ENCODE data around the gene ATG9B. TPM values are rescaled to one million over a fixed set of nuclear protein-coding genes. Genes with fewer than 3 reads are reported as not detected.
A peak's percentile ranks its signal among the peaks of the same experiment; 100 is the strongest.

The ATG9B gene
- polyA plus RNA-seq, 1 donor from 2014 or later = 11.2 TPM

DNA sequence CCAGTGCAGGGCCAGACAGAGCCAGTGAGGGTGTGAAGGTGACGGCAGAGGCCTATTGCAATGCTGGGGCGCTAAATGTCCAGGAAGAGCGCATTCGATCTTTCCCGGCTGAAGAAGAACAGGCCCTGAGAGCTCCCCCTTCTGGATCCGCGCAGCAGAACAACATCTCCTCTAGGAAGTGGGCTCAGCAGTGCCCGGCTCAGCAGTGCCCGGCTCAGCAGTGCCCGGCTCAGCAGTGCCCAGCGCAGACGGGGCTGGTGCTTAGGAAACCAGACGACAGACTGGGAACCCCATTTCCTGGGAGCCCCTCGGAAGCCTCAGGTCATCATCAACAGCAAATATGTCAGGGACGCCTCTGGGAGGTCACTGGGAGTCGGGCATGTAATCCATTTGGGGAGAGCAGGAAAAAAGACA lies 38.2 kb downstream of the ATG9B start:
- peaks cover 5 to 14% (median 14%) of the 10 kb centered on the region in 3 donors for H3K9me3 Mint-ChIP-seq
- H3K27ac Mint-ChIP-seq = peak overlapping the region in 2 of 3 donors; percentile 81 to 92
- H3K27me3 Mint-ChIP-seq = peaks cover 47% of the 10 kb centered on the region
- H3K4me3 Mint-ChIP-seq = no peak overlapping the region
- H3K36me3 Mint-ChIP-seq = no peaks in the 10 kb centered on the region
- peaks cover 6 to 20% (median 9%) of the 10 kb centered on the region in 3 donors for H3K4me1 Mint-ChIP-seq

DNA sequence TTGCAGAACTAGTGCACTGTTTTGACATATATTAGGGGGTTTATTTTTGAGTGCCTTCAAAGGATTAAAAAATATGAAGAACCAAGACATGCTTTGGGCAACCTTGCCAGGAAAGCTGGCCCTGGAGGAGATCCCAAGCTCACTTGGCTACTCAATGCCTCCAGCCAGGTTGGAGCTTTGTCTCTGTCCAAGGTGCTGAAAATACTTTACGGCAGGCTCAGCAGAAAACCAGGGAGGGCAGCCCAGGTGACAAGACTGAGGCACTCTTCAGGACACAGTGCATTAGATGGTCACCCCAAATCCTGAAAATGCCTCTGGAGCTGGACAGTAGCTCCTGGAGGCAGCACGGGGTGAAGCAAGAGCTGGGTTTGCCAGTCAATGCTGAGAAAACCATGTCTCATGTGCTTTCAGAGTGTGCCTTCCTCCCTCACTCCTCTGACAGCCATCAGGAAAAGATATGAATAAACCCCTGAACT lies 40.4 kb downstream of the ATG9B start:
- Mint-ChIP-seq H3K4me1 (peaks cover 6 to 20% (median 9%) of the 10 kb centered on the region in 3 donors), H3K9me3 (no peaks in the 10 kb centered on the region), H3K36me3 (no peaks in the 10 kb centered on the region), H3K4me3 (peak overlapping the region in 1 of 4 donors; percentile 44), H3K27ac (no peak overlapping the region), H3K27me3 (peaks cover 38% of the 10 kb centered on the region)

DNA sequence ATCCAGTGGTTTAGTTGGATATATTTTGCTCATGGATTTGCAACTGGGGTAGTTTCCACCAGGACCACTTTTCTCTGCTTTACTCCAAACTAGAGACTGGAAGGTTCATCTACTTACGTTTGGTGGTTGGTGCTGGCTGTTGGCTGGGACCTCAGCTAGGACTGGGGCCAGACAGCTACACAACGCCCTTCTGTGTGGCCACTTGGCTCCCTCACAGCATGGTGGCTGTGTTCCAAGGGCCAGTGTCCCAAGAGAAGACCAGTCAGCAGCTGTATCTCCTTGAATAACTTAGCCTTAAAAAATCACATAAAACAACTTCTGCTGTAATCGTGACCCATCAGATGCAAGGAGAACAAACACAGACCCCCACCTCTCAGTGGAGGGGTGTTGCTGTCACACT lies 41.9 kb downstream of the ATG9B start:
- H3K9me3 Mint-ChIP-seq = no peaks in the 10 kb centered on the region
- H3K36me3 Mint-ChIP-seq = no peaks in the 10 kb centered on the region
- H3K27me3 Mint-ChIP-seq = peaks cover 35% of the 10 kb centered on the region
- no peak overlapping the region for H3K4me3 Mint-ChIP-seq
- peak overlapping the region in 1 of 3 donors; percentile 58 for H3K27ac Mint-ChIP-seq
- H3K4me1 Mint-ChIP-seq = peaks cover 5 to 16% (median 7%) of the 10 kb centered on the region in 3 donors

DNA sequence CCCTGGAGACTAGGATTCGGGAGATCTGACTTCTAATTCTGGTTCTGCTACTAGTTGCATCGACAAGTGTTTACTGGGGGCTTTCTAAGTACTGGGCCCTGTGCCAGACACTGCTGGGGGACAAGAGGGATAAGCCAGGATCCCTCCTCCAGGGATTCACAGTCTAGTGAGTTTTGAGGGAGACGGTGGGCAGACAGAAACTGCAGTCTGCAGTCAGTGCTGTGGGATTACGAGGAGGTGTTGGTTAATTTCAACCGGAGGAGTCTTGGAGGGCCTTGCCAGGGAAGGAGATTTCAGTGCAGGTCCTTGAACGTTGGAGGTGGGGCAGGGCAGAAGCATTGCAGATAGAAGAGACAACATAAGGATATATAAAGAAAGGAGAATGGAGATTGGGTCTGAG lies 42.6 kb downstream of the ATG9B start:
- Mint-ChIP-seq H3K27me3 (peaks cover 42% of the 10 kb centered on the region), H3K4me1 (peaks cover 7 to 16% (median 13%) of the 10 kb centered on the region in 3 donors)

DNA sequence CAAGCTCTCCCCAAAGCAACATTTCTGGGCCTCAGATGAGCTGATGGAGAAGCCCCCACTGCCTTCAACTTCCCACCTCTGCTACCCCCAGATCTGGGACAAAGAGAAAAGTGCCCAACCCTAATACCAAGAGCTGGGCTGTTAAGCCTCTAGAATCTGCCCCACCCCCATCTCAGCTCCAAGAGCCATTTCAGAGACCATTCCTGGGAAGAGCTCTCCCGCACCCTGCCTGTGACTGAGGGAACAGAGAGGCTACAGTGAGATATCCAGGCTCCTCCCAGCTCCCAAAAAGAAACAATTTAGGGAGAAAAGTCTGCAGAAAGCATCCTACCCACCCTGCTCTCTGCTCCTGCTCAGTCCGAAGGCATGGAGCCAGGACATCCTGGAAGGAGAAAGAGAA lies 43.6 kb downstream of the ATG9B start:
- H3K27ac Mint-ChIP-seq = no peak overlapping the region
- no peaks in the 10 kb centered on the region for H3K36me3 Mint-ChIP-seq
- H3K27me3 Mint-ChIP-seq = peaks cover 40% of the 10 kb centered on the region
- H3K9me3 Mint-ChIP-seq = peaks cover 0 to 1% (median 0%) of the 10 kb centered on the region in 3 donors
- H3K4me1 Mint-ChIP-seq = peaks cover 7 to 11% (median 10%) of the 10 kb centered on the region in 3 donors
- H3K4me3 Mint-ChIP-seq = no peak overlapping the region

More for the DNA sequence above, 42.6 kb downstream of the ATG9B start:
- Mint-ChIP-seq H3K4me3 (peak overlapping the region in 1 of 4 donors; percentile 9), H3K36me3 (no peaks in the 10 kb centered on the region), H3K9me3 (no peaks in the 10 kb centered on the region), H3K27ac (no peak overlapping the region)

DNA sequence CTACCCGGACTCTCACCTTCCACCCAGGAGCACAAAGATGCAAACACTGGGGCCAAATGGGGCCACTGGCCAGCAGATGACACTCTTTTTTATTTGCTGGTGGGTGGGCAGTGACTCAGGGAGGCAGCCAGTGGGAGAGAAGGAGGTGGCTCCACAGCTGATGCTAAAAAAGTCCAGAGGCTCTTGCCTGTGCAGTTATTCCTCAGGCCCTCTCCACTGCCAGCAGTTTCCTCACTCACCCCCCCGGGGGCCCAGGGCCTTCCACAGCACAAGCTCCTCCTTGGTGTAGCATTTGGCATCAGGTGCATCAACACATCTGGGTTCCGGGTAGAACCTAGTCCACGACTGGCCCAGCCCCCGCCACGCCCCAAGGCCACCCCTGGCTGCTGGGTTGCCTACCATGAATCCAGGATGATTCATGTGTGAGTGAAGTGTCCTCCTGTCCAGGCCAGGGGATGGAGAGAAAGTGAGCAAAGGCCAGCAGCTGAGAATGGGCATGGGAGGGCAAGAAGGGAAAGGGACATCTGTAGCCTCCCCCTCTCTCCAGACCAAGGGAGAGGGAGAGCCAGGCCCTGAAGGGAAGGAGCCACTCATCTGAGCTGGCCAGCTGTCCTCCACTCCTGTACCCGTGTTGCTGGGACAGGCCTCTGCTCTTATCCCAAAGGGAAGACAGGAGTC lies 44.4 kb downstream of the ATG9B start:
- H3K9me3 Mint-ChIP-seq = peaks cover 0 to 1% (median 0%) of the 10 kb centered on the region in 3 donors
- H3K27ac Mint-ChIP-seq = peak overlapping the region in 1 of 3 donors; percentile 39
- H3K4me3 Mint-ChIP-seq = peak overlapping the region in 2 of 4 donors; percentile 55 to 75
- H3K36me3 Mint-ChIP-seq = no peaks in the 10 kb centered on the region
- H3K4me1 Mint-ChIP-seq = peaks cover 8 to 13% (median 10%) of the 10 kb centered on the region in 3 donors
- peaks cover 42% of the 10 kb centered on the region for H3K27me3 Mint-ChIP-seq

DNA sequence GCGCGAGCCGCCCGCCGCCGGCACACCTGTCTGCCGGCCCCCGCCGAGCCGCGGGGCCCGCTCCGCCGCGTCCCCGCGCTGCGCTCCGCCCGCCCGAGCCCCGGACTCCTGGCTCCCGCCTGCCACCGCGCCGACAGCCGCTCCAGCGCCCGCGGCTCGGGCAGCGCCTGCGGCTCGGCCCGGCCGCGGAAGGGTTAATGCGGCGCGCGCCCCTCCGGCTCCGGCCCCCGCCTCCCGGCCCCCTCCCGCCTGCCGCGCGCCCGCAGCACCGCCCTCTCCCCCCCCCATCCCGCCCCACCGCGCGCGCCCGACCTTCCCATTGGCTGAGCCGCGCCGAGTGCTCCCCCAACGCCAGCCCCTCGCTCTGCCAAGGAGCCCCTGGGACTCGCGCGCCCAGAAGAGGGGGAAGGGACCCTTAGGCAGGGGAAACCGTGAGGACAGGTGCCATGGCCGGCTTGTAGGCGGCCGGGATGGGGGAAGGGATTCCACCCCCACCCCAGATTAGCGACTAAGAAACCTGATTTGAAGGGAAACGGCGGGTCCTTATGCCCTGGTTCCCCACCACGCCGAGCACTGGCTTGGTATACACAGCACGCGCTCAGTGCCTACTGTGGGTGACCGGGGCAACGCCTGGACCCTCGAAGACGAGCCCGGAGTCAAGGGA lies 46.0 kb downstream of the ATG9B start, which contains the start of gene KCNH2:
Gene KCNH2, minus strand, starts transcription at position 196 of the 664 bp plus-strand sequence. CDS start 408 bp downstream, outside the sequence.
- H3K36me3 Mint-ChIP-seq = no peaks in the 10 kb centered on the region
- peak within 1 kb of the TSS; percentile 31 to 93 (median 55) for H3K27ac Mint-ChIP-seq
- peaks cover 42% of the 10 kb centered on the region for H3K27me3 Mint-ChIP-seq
- H3K4me1 Mint-ChIP-seq = peaks cover 16 to 24% (median 21%) of the 10 kb centered on the region in 3 donors
- H3K9me3 Mint-ChIP-seq = peaks cover 0 to 1% (median 0%) of the 10 kb centered on the region in 3 donors
- H3K4me3 Mint-ChIP-seq = peak within 1 kb of the TSS; percentile 79 to 92 (median 88)

DNA sequence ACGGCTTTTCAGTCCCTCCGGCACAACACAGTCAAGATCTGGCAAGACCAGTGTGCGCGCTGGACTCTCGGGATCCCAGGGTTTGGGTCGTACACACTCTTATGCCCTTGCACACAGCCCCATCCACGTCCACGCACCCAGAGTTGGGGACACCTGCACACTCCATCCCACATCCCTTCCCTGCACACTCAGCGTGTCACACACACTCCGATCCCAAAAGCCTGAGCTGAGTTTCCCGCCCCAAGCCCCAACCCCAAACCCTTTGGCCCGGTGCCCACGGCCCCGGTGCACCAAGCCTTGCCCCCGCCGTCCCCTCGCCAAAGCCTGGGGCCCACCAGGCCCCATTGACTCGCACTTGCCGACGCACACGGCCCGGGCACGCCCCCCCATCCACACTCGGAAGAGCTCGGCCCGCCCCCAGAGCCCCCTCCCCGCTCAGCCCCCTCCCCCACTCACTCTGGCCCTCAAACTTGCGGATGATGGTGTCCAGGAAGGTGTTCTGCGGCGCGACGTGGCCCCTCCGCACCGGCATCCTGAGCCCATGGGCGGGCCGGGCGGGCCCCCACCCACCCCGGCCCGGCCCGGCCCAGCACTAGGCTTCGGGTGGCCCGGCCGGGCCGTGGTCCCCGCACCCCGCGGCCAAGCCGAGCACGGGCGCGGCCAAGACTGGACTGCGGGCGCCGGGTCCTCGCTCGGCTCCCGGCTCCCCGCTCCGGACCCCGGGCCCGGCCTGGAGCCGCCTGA lies 46.7 kb downstream of the ATG9B start:
- Mint-ChIP-seq H3K36me3 (no peaks in the 10 kb centered on the region), H3K27me3 (peaks cover 35% of the 10 kb centered on the region), H3K9me3 (peaks cover 0 to 1% (median 0%) of the 10 kb centered on the region in 3 donors), H3K4me3 (peak overlapping the region; percentile 75 to 88 (median 81)), H3K4me1 (peaks cover 16 to 28% (median 26%) of the 10 kb centered on the region in 3 donors), H3K27ac (peak overlapping the region in 2 of 3 donors; percentile 31 to 55)

DNA sequence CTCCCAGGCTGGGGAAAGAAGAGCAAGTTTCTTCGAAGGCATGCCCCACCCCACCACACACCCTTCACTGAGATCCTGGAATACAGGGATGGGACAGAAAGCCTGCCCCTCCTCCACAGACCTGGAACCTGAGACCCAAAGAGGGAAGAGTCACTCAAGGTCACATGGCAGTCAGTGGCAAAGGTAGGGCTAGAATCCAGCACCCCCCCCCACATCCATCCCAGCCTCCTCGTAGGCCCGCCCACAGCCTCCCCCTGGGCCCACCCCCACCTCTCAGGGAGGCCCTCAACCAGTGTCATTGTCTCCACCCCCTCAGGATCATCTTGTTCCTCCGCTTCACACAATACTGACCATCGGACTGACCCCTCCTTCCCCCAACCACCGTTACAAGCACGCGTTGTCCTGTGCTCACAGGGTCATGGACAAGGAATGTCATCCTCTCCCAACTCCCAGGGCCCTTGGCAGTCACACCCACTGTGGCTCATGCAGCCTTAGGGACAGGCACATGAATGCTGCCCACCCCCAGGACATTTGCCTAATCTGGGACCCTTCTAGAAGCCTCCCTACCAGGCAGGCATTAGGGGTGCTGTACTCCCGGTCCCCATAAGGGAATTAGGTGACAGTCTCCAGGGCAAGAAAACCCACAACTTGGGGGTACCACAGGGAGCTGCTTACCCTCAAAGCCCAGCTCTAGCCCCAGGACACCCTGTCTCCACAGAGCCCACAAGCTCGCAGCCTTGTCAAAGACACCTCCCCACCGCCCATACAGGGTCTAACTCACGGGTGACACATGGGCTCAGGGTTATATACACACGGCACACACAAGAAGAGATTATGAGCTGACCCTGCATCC lies 47.5 kb downstream of the ATG9B start:
- no peaks in the 10 kb centered on the region for H3K36me3 Mint-ChIP-seq
- H3K4me1 Mint-ChIP-seq = peaks cover 16 to 28% (median 26%) of the 10 kb centered on the region in 3 donors
- H3K27ac Mint-ChIP-seq = peak overlapping the region; percentile 31 to 62 (median 55)
- H3K4me3 Mint-ChIP-seq = peak overlapping the region; percentile 75 to 88 (median 81)
- H3K27me3 Mint-ChIP-seq = peaks cover 33% of the 10 kb centered on the region
- peaks cover 0 to 1% (median 0%) of the 10 kb centered on the region in 3 donors for H3K9me3 Mint-ChIP-seq

DNA sequence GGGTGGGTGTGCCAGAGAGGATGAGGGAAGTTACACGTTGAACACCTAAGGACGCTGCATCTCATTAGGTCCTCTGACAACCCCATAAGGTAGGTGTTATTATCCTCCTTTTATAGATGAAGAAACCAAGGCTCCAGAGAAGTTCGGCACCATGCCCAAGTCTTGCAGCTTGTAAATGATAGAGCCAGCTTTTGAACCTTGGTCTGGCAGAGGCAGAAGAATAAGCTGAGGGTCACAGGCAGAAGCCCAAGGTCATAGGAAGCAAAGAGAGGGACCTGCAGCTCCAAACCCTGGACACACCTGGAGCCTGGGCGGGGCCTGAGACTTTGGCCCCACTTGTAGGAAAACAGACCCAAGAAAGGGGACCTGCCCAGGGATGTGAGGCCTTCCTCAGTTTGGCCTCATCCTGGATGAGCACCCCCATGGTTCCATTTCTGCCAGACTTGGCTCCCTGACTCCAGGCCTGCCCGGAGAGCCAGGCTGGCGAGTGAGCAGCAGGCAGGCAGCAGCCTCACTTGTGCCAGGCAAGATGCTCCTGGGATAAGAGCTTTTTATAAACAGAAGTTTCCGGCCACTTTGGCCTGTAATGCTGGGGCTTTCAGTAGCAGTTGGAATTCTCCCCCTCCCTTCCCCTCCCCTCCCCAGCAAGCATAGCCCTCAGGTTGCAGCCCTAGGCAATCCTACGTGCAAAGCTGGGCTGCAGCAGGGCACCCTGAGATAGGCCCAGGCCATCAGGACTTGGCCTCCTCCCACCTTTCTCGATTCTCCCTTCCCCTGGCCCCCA lies 48.6 kb downstream of the ATG9B start:
- Mint-ChIP-seq H3K27ac (peak overlapping the region in 2 of 3 donors; percentile 67 to 87), H3K4me3 (peak overlapping the region; percentile 74 to 92 (median 89)), H3K4me1 (peaks cover 16 to 29% (median 28%) of the 10 kb centered on the region in 3 donors), H3K36me3 (no peaks in the 10 kb centered on the region), H3K27me3 (peaks cover 24% of the 10 kb centered on the region), H3K9me3 (peaks cover 0 to 1% (median 0%) of the 10 kb centered on the region in 3 donors)

DNA sequence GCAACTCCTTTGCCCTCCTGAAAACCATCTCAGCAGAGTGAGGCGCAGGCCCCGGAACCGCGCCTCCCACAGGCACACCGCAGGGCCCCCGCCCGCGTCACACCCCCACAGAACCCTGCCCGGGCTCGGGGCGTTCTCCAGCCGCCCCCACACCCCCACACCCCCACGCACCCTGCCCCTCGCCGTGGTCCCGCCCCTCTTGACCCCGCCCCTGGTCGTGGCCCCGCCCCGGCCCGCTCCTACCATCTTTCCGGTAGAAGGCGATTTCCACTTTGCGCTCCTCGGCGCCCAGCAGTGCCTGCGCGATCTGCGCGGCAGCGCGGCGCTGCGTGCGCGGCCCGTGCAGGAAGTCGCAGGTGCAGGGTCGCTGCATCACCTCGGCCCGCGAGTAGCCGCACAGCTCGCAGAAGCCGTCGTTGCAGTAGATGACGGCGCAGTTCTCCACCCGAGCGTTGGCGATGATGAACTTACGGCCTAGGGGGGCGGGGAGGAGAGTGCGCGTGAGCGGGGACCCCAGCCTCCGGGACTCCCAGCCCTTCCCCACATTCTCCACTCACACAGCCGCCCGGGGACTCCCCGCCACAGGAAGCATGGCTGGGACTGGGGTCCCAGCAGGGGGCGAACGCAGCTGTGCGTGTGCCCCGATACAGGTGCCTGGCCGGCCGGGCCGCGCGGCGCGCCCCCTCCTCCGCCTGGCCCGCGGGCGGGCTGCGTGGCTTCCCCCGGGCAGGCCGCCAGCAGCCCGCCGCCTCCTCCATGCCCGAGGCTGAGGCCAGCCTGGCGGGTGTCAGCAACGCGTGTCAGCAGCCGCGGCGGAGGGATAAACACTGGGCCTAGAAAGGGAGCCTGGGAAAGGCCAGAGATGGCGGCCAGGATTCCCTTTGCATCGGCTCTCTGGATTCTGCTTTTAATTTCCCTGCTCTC lies 49.6 kb downstream of the ATG9B start:
- Mint-ChIP-seq H3K27ac (peak overlapping the region; percentile 87 to 96 (median 87)), H3K27me3 (peaks cover 21% of the 10 kb centered on the region), H3K9me3 (peaks cover 0 to 1% (median 0%) of the 10 kb centered on the region in 3 donors), H3K4me1 (peaks cover 16 to 29% (median 28%) of the 10 kb centered on the region in 3 donors), H3K36me3 (no peaks in the 10 kb centered on the region), H3K4me3 (peak overlapping the region; percentile 86 to 96 (median 92))

All from IgD-negative memory B cell (primary cell).